Measurements from ENCODE around the gene CPM. TPM values are rescaled to one million over a fixed set of nuclear protein-coding genes. Genes with fewer than 3 reads are reported as not detected.

The CPM gene
- total RNA-seq, 1 experiment from 2014 or later: 0.96 TPM

GRCh38 chr12:68884251-68884650 lies 48.7 kb downstream of the CPM start:
- no peak overlapping the region for H3K27ac Mint-ChIP-seq
- DNase-seq (ENCODE audit: low spot score) (no peak), ATAC-seq (peak; percentile 32; the same call in 1 of the 2 replicates)
- POLR2A ChIA-PET: no interaction called here
- no peaks in the 10 kb centered on the region for H3K27me3 Mint-ChIP-seq (ENCODE audit: low read depth)
- H3K4me3 Mint-ChIP-seq: no peak overlapping the region
- H3K9me3 Mint-ChIP-seq: peaks cover 6% of the 10 kb centered on the region
- H3K36me3 Mint-ChIP-seq: no peaks in the 10 kb centered on the region
- CTCF ChIA-PET: interaction anchor here (0.5 kb wide), 1 partner anchor 273 kb away, joined by 4 read pairs; no protein-coding TSS in a partner anchor
- no peaks in the 10 kb centered on the region; the same call in 1 of the 2 replicates for H3K4me1 Mint-ChIP-seq
- TF ChIP-seq SMAD3 (CRISPR knock-in tag; IDR thresholded peaks at IDR 0.05; ENCODE audit: borderline replicate concordance) (no peak), ZNF425 (CRISPR knock-in tag; conservative IDR thresholded peaks at IDR 0.05) (no peak), TEAD1 (CRISPR knock-in tag; IDR thresholded peaks at IDR 0.05) (no peak), GABPB1 (CRISPR knock-in tag; IDR thresholded peaks at IDR 0.05) (no peak), EMX1 (CRISPR knock-in tag; IDR thresholded peaks at IDR 0.05) (no peak), USF1 (CRISPR knock-in tag; IDR thresholded peaks at IDR 0.05) (no peak), JUN (CRISPR knock-in tag; IDR thresholded peaks at IDR 0.05) (no peak), NR1H2 (CRISPR knock-in tag; IDR thresholded peaks at IDR 0.05) (no peak), STAT6 (CRISPR knock-in tag; conservative IDR thresholded peaks at IDR 0.05; ENCODE audit: low read depth) (no peak), HMGA2 (CRISPR knock-in tag; IDR thresholded peaks at IDR 0.05) (no peak), IRF2 (CRISPR knock-in tag; IDR thresholded peaks at IDR 0.05; ENCODE audit: borderline replicate concordance, low read depth) (no peak)

GRCh38 chr12:68883151-68883550 lies 49.8 kb downstream of the CPM start:
- H3K9me3 Mint-ChIP-seq: peaks cover 11% of the 10 kb centered on the region
- CTCF ChIA-PET: no interaction called here

GRCh38 chr12:68882251-68882964 lies 50.6 kb downstream of the CPM start:
- POLR2A ChIA-PET: no interaction called here
- CTCF ChIA-PET: no interaction called here
- ATAC-seq: no peak

More at GRCh38 chr12:68883151-68883550, 49.8 kb downstream of the CPM start:
- TF ChIP-seq CBFB (CRISPR knock-in tag; IDR thresholded peaks at IDR 0.05; ENCODE audit: low read depth): no peak
- TF ChIP-seq JAZF1 (CRISPR knock-in tag; IDR thresholded peaks at IDR 0.05): no peak
- TF ChIP-seq NR1H2 (CRISPR knock-in tag; IDR thresholded peaks at IDR 0.05): no peak
- POLR2A ChIA-PET: no interaction called here
- no peak overlapping the region for H3K27ac Mint-ChIP-seq
- H3K36me3 Mint-ChIP-seq: no peaks in the 10 kb centered on the region
- ATAC-seq: no peak
- no peaks in the 10 kb centered on the region for H3K27me3 Mint-ChIP-seq (ENCODE audit: low read depth)
- H3K4me1 Mint-ChIP-seq: no peaks in the 10 kb centered on the region; the same call in 1 of the 2 replicates
- H3K4me3 Mint-ChIP-seq: no peak overlapping the region
- no peak for DNase-seq (ENCODE audit: low spot score)

More at GRCh38 chr12:68882251-68882964, 50.6 kb downstream of the CPM start:
- no peak for DNase-seq (ENCODE audit: low spot score)
- H3K9me3 Mint-ChIP-seq: peaks cover 11% of the 10 kb centered on the region
- H3K27ac Mint-ChIP-seq: no peak overlapping the region
- TF ChIP-seq MYBL2 (CRISPR knock-in tag; IDR thresholded peaks at IDR 0.05) (no peak), GTF2I (CRISPR knock-in tag; conservative IDR thresholded peaks at IDR 0.05) (peak; percentile 52; the same call in 1 of the 2 replicates)
- no peak overlapping the region for H3K4me3 Mint-ChIP-seq
- H3K4me1 Mint-ChIP-seq: no peaks in the 10 kb centered on the region; the same call in 1 of the 2 replicates
- no peaks in the 10 kb centered on the region for H3K27me3 Mint-ChIP-seq (ENCODE audit: low read depth)
- no peaks in the 10 kb centered on the region for H3K36me3 Mint-ChIP-seq

Measured in WTC11 (cell line).